GM12874 (cell line): ENCODE data around the gene CA10.

ENCODE experiments used
- TF ChIP-seq, protein P1 (sequence below): IDR thresholded peaks from 2 replicates; pipeline ENCODE4 v1.5.1; 2011; ENCODE audit warnings: low read depth, mild to moderate bottlenecking, control low read depth, low read length, moderate library complexity; ENCODE audit not compliant: insufficient read depth

Gene CA10

DNA sequence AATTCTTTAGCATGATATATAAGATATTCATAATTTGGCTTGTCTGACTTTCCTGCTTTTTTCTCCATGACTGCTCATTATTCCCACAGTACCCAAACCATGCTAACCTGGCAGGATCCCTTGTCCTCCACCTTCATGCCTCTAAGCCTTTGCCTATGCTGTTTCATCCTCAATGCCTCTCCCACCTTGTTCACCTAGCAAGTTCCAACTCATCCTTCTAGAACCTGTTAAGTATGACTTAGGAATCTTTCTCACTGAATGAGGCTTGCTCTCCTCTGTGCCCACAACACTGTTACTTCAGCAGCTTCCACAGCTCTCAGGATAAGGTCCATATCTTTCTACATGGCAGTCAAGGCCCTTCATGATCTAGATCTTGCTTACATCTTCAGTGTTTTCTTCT is 34.0 kb downstream of the CA10 start:
- TF ChIP-seq, protein P1, sequence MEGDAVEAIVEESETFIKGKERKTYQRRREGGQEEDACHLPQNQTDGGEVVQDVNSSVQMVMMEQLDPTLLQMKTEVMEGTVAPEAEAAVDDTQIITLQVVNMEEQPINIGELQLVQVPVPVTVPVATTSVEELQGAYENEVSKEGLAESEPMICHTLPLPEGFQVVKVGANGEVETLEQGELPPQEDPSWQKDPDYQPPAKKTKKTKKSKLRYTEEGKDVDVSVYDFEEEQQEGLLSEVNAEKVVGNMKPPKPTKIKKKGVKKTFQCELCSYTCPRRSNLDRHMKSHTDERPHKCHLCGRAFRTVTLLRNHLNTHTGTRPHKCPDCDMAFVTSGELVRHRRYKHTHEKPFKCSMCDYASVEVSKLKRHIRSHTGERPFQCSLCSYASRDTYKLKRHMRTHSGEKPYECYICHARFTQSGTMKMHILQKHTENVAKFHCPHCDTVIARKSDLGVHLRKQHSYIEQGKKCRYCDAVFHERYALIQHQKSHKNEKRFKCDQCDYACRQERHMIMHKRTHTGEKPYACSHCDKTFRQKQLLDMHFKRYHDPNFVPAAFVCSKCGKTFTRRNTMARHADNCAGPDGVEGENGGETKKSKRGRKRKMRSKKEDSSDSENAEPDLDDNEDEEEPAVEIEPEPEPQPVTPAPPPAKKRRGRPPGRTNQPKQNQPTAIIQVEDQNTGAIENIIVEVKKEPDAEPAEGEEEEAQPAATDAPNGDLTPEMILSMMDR, result no peak

DNA sequence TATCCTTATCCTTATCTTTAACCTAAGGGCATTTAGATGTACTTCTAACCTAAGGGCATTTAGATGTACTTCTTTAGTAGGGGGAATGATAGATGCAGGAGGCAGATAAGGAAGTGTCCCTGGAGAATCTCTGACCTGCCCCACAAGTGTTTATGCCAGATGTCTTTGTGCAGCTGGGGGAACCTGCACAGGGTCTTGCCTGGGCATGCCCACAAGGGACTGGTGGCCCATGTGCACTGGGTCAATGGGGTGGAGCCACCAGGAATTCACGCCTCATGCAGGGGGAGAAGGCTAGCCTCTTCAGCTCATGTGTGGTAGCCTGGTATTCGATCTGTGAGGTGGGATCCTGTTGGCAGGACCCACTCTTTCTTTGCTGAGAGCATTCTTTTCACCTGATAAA is 38.0 kb downstream of the CA10 start:
- TF ChIP-seq, protein P1, result no peak

DNA sequence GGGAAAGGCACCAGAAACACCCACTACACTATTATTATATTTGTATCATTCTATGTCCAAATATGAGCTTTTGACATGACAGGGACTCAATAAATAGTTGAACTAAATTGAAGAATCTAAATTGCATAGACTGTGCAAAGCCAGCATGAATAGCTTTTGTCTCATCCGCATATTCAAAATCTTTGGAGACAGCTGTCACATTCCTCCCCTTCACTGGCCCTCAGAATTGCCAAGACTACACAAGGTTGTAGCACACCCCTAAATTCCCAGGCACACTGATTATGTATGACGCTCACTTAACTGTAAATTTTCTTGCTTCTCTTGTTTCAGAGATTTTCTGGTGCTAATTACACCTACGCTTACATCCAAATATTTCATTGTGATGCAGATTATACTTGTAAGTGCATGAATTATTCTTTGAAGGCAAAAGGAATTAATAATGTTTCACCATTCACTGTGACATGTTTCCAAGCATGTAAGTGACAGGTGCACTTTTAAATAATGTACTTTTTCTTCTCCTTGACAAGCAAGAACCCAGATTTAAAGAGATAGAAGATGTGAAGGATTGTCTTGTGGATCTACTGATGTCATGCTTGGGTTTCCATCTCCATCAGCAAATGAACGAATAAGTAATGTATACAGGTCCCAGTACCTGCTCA is 47.5 kb downstream of the CA10 start:
- TF ChIP-seq, protein P1, result no peak

DNA sequence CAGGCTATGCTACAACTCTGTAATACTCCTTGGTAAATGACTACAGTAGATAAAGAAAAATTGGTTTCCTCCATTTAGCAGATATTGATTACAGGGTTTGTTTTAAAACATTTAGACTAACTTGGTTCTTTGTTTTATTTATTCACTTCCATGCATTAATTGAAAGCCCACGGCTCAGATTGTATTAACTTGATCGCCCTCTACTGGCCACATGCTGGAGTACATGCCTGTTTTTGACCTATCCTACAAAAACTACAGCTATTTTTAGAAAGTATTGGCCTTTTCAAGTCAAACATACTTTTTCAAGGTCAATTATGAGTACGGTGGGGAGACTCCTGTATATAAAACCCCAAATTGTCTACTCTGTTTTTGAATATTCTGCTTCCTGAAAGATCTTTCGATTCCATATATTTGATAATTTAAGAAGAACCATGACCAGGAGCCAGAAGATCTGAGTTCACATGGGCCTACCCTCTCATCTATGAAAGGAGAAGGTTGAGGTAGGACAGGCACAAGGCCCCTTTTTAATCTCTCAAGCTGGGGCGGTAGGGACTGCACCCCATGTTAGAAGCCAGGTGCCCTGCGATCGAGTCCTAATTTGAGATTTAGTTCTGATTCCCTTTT is 51.8 kb downstream of the CA10 start:
- TF ChIP-seq, protein P1, result peak; percentile 60; the same call in 1 of the 2 replicates

DNA sequence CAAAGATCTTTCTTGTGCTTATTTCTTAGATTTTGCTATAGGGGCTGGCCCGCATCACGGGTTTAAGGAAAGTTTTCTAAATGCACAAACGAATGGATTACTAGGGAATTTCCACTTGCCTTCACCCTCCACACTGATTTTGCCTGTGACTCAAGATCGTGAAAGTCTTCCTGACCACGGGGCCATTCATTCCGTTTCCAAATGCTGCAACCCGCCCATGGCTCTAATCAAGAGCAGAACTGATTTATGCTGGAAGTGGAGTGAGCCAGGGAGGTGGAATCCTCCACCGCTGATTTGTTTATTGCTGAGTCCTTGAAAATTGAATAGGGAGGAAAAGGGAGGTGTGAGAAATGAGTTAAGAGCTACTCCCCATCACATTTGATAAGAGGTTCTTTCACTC is 52.4 kb downstream of the CA10 start:
- TF ChIP-seq, protein P1, result no peak

DNA sequence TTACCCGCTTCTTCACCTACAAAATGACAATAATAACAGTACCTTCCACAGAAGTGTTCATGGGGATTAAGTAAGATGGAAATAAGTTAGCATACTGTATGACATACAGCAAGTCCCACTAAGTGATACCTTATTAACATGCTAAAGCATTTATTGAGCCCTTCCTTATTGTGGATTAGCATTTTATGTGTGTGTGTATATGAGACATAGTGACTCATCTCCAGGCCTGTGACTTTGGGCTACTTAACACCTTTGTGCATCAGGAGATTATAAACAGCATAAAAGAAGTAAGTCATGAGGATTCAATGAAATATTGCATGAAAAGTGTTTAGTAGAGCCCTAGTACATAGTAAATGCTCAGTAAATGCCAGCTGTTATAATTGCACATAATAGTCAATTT is 52.9 kb downstream of the CA10 start:
- TF ChIP-seq, protein P1, result no peak

DNA sequence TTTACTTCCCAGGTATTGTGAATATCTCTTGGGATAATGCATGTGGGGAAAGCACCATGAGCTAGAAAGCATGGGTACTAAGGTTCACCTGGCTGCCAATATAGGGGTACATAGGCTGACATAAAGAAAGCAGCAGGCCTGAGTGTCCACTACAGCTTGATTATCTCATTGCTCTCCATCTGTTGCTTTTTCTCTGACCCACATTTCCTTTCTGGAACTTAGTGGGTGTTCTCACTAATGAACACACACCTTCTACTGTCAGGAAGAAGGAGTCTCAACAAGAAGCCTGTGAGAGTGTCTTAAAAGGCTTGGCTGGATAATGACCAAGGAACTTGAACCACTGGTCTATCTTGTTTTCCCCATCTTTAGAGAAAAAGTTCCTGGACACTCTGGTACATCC is 62.5 kb downstream of the CA10 start:
- TF ChIP-seq, protein P1, result no peak
